GM12872 (cell line): ENCODE data around the gene MRPS2.
"Not testable (repeated sequence)": the region's sequence is repeated elsewhere in the genome, so short reads cannot be mapped to it uniquely, and the experiment has no call there.

Source experiments
- CTCF ChIP-seq: IDR thresholded peaks from 3 replicates; pipeline ENCODE4 v1.5.1; 2011; ENCODE audit warnings: low read depth, mild to moderate bottlenecking, low read length, moderate library complexity; ENCODE audit not compliant: insufficient read depth

Gene MRPS2

GRCh38 chr9:135533113-135533512, 32.6 kb downstream of the MRPS2 start:
- TF ChIP-seq CTCF, result no peak

GRCh38 chr9:135533674-135534073, 33.2 kb downstream of the MRPS2 start:
- no peak for TF ChIP-seq CTCF

GRCh38 chr9:135536216-135536615, 35.7 kb downstream of the MRPS2 start:
- no peak for TF ChIP-seq CTCF

- no peak for TF ChIP-seq CTCF
Measured at GRCh38 chr9:135544981-135545635, 44.6 kb downstream of the MRPS2 start.

- TF ChIP-seq CTCF, result not testable (repeated sequence)
Measured at GRCh38 chr9:135545646-135546176, 45.2 kb downstream of the MRPS2 start, which contains the start of gene OBP2A. OBP2A (plus strand) TSS chr9:135546126; CDS start chr9:135546181, 55 bp downstream.

GRCh38 chr9:135547756-135548736, 47.6 kb downstream of the MRPS2 start:
- no peak for TF ChIP-seq CTCF

GRCh38 chr9:135550344-135550918, 49.9 kb downstream of the MRPS2 start:
- TF ChIP-seq CTCF, result no peak
